Naive thymus-derived CD4-positive, alpha-beta T cell (primary cell): Measurements from ENCODE around the gene CAMSAP1. TPM values are rescaled to one million over a fixed set of nuclear protein-coding genes. Genes with fewer than 3 reads are reported as not detected.
"Not testable (repeated sequence)": the region's sequence is repeated elsewhere in the genome, so short reads cannot be mapped to it uniquely, and the experiment has no call there.

Source experiments
- ATAC-seq: fragments of 150-1000 bp; cut with Tn5 transposase; 2 replicates; pipeline ENCODE4 v1.10.0; 2021; ENCODE audit warnings: mild to moderate bottlenecking, moderate library complexity
- CTCF ChIA-PET: fragments of 350-600 bp; sonication (Branson Sonifier 250); formaldehyde crosslinking; loops from one replicate; lab custom pipeline; 2021; ENCODE audit warnings: antibody characterized with exemption; lab: Charles Lee
- POLR2A ChIA-PET: fragments of 350-600 bp; sonication (Branson Sonifier 250); formaldehyde crosslinking; loops from one replicate; lab custom pipeline; 2021; ENCODE audit warnings: antibody characterized with exemption, inconsistent platforms; lab: Charles Lee
- DNase-seq, 9 donors: peaks; one replicate each; pipeline versions ENCODE4 v3.0.0 to v3.0.0-alpha.2; 2020 to 2022; ENCODE audit warnings: mixed read lengths in 1 of 9
- H3K27ac ChIP-seq: one replicate; pipeline ENCODE4 v1.7.0; 2013; ENCODE audit warnings: mild to moderate bottlenecking, low read depth, low read length, moderate library complexity
- H3K27me3 ChIP-seq, 2 donors: one replicate each; pipeline ENCODE4 v1.7.0; 2013; ENCODE audit warnings: low read length in 2 of 2, mild to moderate bottlenecking in 2 of 2, moderate library complexity in 2 of 2; ENCODE audit not compliant: control insufficient read depth in 2 of 2, insufficient read depth in 2 of 2
- H3K36me3 ChIP-seq, 3 experiments: 1 replicate in 2 of 3; 2 replicates in 1 of 3; pipeline ENCODE4 v1.7.0; 2013; ENCODE audit warnings: low read length in 3 of 3, mild to moderate bottlenecking in 3 of 3, moderate library complexity in 1 of 3; ENCODE audit not compliant: insufficient read depth in 3 of 3, control insufficient read depth in 2 of 3
- H3K4me1 ChIP-seq, 2 donors: one replicate each; pipeline ENCODE4 v1.7.0; 2013; ENCODE audit warnings: low read length in 2 of 2, mild to moderate bottlenecking in 2 of 2, moderate library complexity in 1 of 2; ENCODE audit not compliant: control insufficient read depth in 2 of 2, insufficient read depth in 2 of 2
- H3K4me3 ChIP-seq: 2 replicates; pipeline ENCODE4 v1.7.0; 2013; ENCODE audit warnings: mild to moderate bottlenecking, low read length
- H3K9me3 ChIP-seq, 3 experiments: 1 replicate in 2 of 3; 2 replicates in 1 of 3; pipeline ENCODE4 v1.7.0; 2013; ENCODE audit warnings: low read length in 3 of 3; ENCODE audit not compliant: control insufficient read depth in 2 of 3
- H3K27ac Mint-ChIP-seq, 9 donors: one replicate each; pipeline ENCODE4 v1.8.0; 2020 to 2022; ENCODE audit warnings: mixed read lengths in 9 of 9, mild to moderate bottlenecking in 8 of 9, moderate library complexity in 5 of 9, inconsistent platforms in 2 of 9
- H3K27me3 Mint-ChIP-seq, 5 donors: one replicate each; pipeline ENCODE4 v1.8.0; 2021 to 2022; ENCODE audit warnings: mixed read lengths in 5 of 5, mild to moderate bottlenecking in 1 of 5
- H3K36me3 Mint-ChIP-seq, 5 donors: one replicate each; pipeline ENCODE4 v1.8.0; 2020 to 2022; ENCODE audit warnings: mixed read lengths in 5 of 5, mild to moderate bottlenecking in 3 of 5, inconsistent platforms in 1 of 5
- H3K4me1 Mint-ChIP-seq, 7 donors: one replicate each; pipeline ENCODE4 v1.8.0; 2020 to 2022; ENCODE audit warnings: mixed read lengths in 7 of 7, mild to moderate bottlenecking in 3 of 7, inconsistent platforms in 1 of 7
- H3K4me3 Mint-ChIP-seq, 10 donors: one replicate each; pipeline ENCODE4 v1.8.0; 2020 to 2022; ENCODE audit warnings: mild to moderate bottlenecking in 10 of 10, mixed read lengths in 10 of 10, moderate library complexity in 6 of 10, inconsistent platforms in 2 of 10
- H3K9me3 Mint-ChIP-seq, 11 donors: one replicate each; pipeline ENCODE4 v1.8.0; 2020 to 2022; ENCODE audit warnings: mixed read lengths in 11 of 11, mild to moderate bottlenecking in 4 of 11, inconsistent platforms in 1 of 11, moderate library complexity in 1 of 11
- intact Hi-C, 2 donors: fragments of 100-400 bp; cut with micrococcal nuclease; formaldehyde crosslinking; loops; one replicate each; pipeline ENCODE4 v1.15.1; 2023
- polyA plus RNA-seq, 2 donors: library from polyadenylated mRNA; unstranded; fragments of 300-500 nt; fragmentation: Illumina TruSeq; gene quantifications; one replicate each; pipeline ENCODE4 v1.2.3, GENCODE V29; 2021
- total RNA-seq, 6 experiments: library from RNA in 5 of 6; stranded (reverse) in 5 of 6; gene quantifications; 1 replicate in 5 of 6; 2 replicates in 1 of 6; pipeline ENCODE4 v1.2.3 and lab custom pipeline; 2021 to 2026

CAMSAP1 gene
- total and polyA plus RNA-seq, 7 experiments from 2014 or later: 0.65 to 34.3 (median 21.5) TPM

- H3K27ac Mint-ChIP-seq, POLR2A ChIA-PET, H3K27ac ChIP-seq, CTCF ChIA-PET, H3K4me3 Mint-ChIP-seq, intact Hi-C loops, H3K9me3 ChIP-seq, ATAC-seq, H3K9me3 Mint-ChIP-seq, H3K4me1 ChIP-seq, H3K27me3 Mint-ChIP-seq, DNase-seq, H3K27me3 ChIP-seq, H3K4me3 ChIP-seq: not testable (repeated sequence)
- peaks cover 13 to 46% (median 19%) of the 10 kb centered on the region in 5 donors for H3K36me3 Mint-ChIP-seq
- peaks cover 0 to 13% (median 6%) of the 10 kb centered on the region in 7 donors for H3K4me1 Mint-ChIP-seq
- peaks cover 0 to 60% (median 4%) of the 10 kb centered on the region in 3 experiments for H3K36me3 ChIP-seq
Observed at GRCh38 chr9:135951310-135951709, 44.0 kb upstream of the CAMSAP1 start.

GRCh38 chr9:135950841-135951240, 43.5 kb upstream of the CAMSAP1 start:
- H3K4me3 ChIP-seq, H3K27ac Mint-ChIP-seq, ATAC-seq, H3K27ac ChIP-seq, CTCF ChIA-PET, intact Hi-C loops, H3K4me1 ChIP-seq, POLR2A ChIA-PET, H3K27me3 ChIP-seq, DNase-seq, H3K9me3 Mint-ChIP-seq, H3K4me3 Mint-ChIP-seq, H3K27me3 Mint-ChIP-seq, H3K9me3 ChIP-seq: not testable (repeated sequence)
- Mint-ChIP-seq H3K4me1 (peaks cover 0 to 13% (median 6%) of the 10 kb centered on the region in 7 donors), H3K36me3 (peaks cover 14 to 51% (median 24%) of the 10 kb centered on the region in 5 donors)
- peaks cover 0 to 65% (median 4%) of the 10 kb centered on the region in 3 experiments for H3K36me3 ChIP-seq

DNA sequence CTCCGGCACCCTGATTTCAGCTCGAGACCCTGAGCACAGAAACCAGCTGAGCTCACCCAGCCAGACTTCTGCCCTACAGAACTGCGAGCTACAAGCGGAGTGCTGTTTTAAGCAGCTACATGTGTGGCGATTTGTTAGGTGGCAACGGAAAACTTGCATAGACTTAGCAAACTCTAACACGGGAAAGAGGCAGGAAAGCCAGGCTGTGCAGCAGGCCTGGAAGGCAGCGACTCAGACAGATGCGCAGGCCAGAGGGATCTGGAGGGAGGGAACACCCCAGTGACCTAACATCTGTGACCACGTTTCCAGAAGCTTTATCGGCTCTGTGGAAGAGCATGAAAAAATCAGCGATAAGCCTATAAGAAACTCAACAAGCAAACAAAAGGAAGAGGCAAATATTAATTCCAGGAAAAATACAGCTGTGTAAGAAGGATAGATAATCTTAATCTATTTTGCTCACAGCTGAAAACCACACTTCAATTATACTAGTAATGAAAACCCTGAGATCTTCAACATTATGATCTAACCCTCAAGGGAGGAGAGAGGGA, 42.9 kb upstream of the CAMSAP1 start:
- no peak for ATAC-seq

DNA sequence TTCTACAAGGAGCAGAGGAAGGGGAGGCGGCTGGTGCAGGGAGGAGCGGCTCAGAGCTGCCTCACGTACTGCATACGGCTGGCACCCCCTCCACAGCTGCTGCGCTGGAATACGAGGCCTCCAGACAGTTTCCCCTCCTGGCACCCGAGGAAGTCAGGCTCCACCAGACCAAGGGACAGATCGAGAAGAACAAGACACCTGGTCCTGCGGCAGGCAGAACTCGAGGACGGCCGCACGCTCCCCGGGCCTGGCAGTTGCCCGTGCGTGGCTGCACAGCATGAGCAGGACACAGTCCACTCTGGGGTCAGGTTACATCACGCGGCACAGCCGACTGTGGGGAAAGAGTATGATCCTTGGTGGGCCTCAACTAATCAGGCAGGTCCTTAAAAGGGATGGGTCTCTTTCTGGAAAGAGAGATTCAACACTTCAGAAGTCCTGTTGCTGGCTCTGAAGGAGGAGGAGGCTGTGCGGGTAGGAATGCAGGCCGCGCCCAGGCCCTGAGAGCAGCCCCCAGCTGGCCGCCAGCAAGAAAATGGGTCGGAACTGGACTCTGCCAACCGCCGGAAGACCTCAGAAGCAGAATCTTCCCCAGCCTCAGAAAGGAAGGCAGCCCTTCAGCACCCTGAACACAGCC, 42.3 kb upstream of the CAMSAP1 start:
- Mint-ChIP-seq H3K4me3 (no peak overlapping the region), H3K27ac (no peak overlapping the region), H3K27me3 (no peaks in the 10 kb centered on the region), H3K36me3 (peaks cover 14 to 57% (median 33%) of the 10 kb centered on the region in 5 donors), H3K4me1 (peaks cover 0 to 13% (median 6%) of the 10 kb centered on the region in 7 donors), H3K9me3 (no peaks in the 10 kb centered on the region)
- H3K36me3 ChIP-seq: peaks cover 0 to 72% (median 4%) of the 10 kb centered on the region in 3 experiments
- intact Hi-C loops: no loop called here
- H3K27me3 ChIP-seq: no peaks in the 10 kb centered on the region
- H3K27ac ChIP-seq: no peak overlapping the region
- POLR2A ChIA-PET: interaction anchor here (0.6 kb wide), 1 partner anchor 94 kb away, joined by 4 read pairs; no protein-coding TSS in a partner anchor
- H3K4me3 ChIP-seq: no peak overlapping the region
- no peak for DNase-seq
- H3K4me1 ChIP-seq: no peaks in the 10 kb centered on the region
- CTCF ChIA-PET: no interaction called here
- ATAC-seq: no peak
- no peaks in the 10 kb centered on the region for H3K9me3 ChIP-seq

More for the DNA sequence above, 42.9 kb upstream of the CAMSAP1 start:
- no peaks in the 10 kb centered on the region for H3K27me3 ChIP-seq
- peaks cover 0 to 71% (median 4%) of the 10 kb centered on the region in 3 experiments for H3K36me3 ChIP-seq
- ChIA-PET POLR2A (interaction anchor here (0.6 kb wide), 1 partner anchor 95 kb away, joined by 4 read pairs; no protein-coding TSS in a partner anchor), CTCF (no interaction called here)
- no peaks in the 10 kb centered on the region for H3K27me3 Mint-ChIP-seq
- peak overlapping the region in 2 of 9 donors; percentile 5 to 32 for H3K27ac Mint-ChIP-seq
- H3K4me1 Mint-ChIP-seq: peaks cover 0 to 13% (median 6%) of the 10 kb centered on the region in 7 donors
- peaks cover 17 to 57% (median 30%) of the 10 kb centered on the region in 5 donors for H3K36me3 Mint-ChIP-seq
- H3K27ac ChIP-seq: no peak overlapping the region
- H3K9me3 ChIP-seq: no peaks in the 10 kb centered on the region
- no peaks in the 10 kb centered on the region for H3K9me3 Mint-ChIP-seq
- H3K4me1 ChIP-seq: no peaks in the 10 kb centered on the region
- H3K4me3 Mint-ChIP-seq: no peak overlapping the region
- no peak overlapping the region for H3K4me3 ChIP-seq
- intact Hi-C loops: no loop called here
- no peak for DNase-seq

DNA sequence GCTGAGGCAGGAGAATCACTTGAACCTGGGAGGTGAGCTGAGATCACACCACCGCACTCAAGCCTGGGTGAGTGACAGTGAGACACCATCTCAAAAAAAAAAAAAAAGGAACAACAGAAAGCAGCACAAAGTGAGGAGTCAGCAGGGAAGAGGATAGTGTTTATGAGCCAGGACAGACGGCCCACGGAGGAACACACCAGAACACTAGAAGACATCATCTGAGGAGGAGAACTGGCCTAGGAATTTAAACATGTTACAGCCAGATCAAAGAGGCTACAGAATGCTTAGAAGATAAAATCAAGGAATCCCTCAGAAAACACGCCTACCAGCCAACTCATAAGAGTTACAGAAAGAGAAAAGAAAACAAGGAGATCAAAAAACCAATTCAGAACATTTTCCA, 41.6 kb upstream of the CAMSAP1 start:
- Histone ChIP-seq H3K4me1 (no peaks in the 10 kb centered on the region), H3K4me3 (no peak overlapping the region), H3K27me3 (no peaks in the 10 kb centered on the region), H3K27ac (no peak overlapping the region), H3K9me3 (no peaks in the 10 kb centered on the region), H3K36me3 (peaks cover 0 to 73% (median 0%) of the 10 kb centered on the region in 3 experiments)
- Mint-ChIP-seq H3K27ac (peak overlapping the region in 1 of 9 donors; percentile 64), H3K4me1 (peaks cover 0 to 13% (median 6%) of the 10 kb centered on the region in 7 donors), H3K36me3 (peaks cover 16 to 58% (median 32%) of the 10 kb centered on the region in 5 donors), H3K9me3 (peaks cover 0 to 1% (median 0%) of the 10 kb centered on the region in 11 donors), H3K4me3 (no peak overlapping the region), H3K27me3 (no peaks in the 10 kb centered on the region)
- ChIA-PET CTCF (no interaction called here), POLR2A (no interaction called here)
- no peak for ATAC-seq
- DNase-seq: no peak
- intact Hi-C loops: no loop called here

- H3K27me3 Mint-ChIP-seq: no peaks in the 10 kb centered on the region
- Histone ChIP-seq H3K36me3 (peaks cover 0 to 74% (median 0%) of the 10 kb centered on the region in 3 experiments), H3K27me3 (no peaks in the 10 kb centered on the region), H3K4me1 (no peaks in the 10 kb centered on the region), H3K9me3 (no peaks in the 10 kb centered on the region), H3K4me3 (no peak overlapping the region), H3K27ac (no peak overlapping the region)
- ATAC-seq (no peak), DNase-seq (no peak)
- peaks cover 0 to 1% (median 0%) of the 10 kb centered on the region in 11 donors for H3K9me3 Mint-ChIP-seq
- CTCF ChIA-PET: no interaction called here
- H3K36me3 Mint-ChIP-seq: peaks cover 16 to 62% (median 35%) of the 10 kb centered on the region in 5 donors
- POLR2A ChIA-PET: no interaction called here
- H3K27ac Mint-ChIP-seq: no peak overlapping the region
- H3K4me3 Mint-ChIP-seq: no peak overlapping the region
- H3K4me1 Mint-ChIP-seq: peaks cover 0 to 13% (median 6%) of the 10 kb centered on the region in 7 donors
- intact Hi-C loops: no loop called here
Observed at GRCh38 chr9:135948446-135948845, 41.1 kb upstream of the CAMSAP1 start.
